LHCN-M2 (cell line): Measurements from ENCODE around the gene MAGI2. TPM values are rescaled to one million over a fixed set of nuclear protein-coding genes. Genes with fewer than 3 reads are reported as not detected.
"Not testable (repeated sequence)": the region's sequence is repeated elsewhere in the genome, so short reads cannot be mapped to it uniquely, and the experiment has no call there.

ENCODE experiments used
- DNase-seq: peaks from one replicate; pipeline ENCODE4 v3.0.0-alpha.2; 2012; ENCODE audit warnings: low read depth
- total RNA-seq: library from RNA; depleted of rRNA; stranded (reverse); fragments of >200 nt; gene quantifications from 2 replicates; pipeline ENCODE4 v1.2.3, GENCODE V29; 2014

The MAGI2 gene
- total RNA-seq, 1 experiment from 2014 or later: 3.6 TPM

- no peak for DNase-seq
Observed at GRCh38 chr7:78649976-78650375, 803.5 kb downstream of the MAGI2 start.

- no peak for DNase-seq
Observed at GRCh38 chr7:78649236-78649635, 804.2 kb downstream of the MAGI2 start.

GRCh38 chr7:78642751-78643150 is 810.7 kb downstream of the MAGI2 start:
- peak; percentile 8 for DNase-seq

- no peak for DNase-seq
Observed at GRCh38 chr7:78638364-78638763, 815.1 kb downstream of the MAGI2 start.

GRCh38 chr7:78636727-78637126 is 816.7 kb downstream of the MAGI2 start:
- no peak for DNase-seq

- DNase-seq: no peak
Observed at GRCh38 chr7:78635026-78635793, 818.3 kb downstream of the MAGI2 start.

GRCh38 chr7:78634093-78634492 is 819.4 kb downstream of the MAGI2 start:
- DNase-seq: no peak

- DNase-seq: no peak
Observed at GRCh38 chr7:78620920-78621319, 832.5 kb downstream of the MAGI2 start.

- DNase-seq: no peak
Observed at GRCh38 chr7:78616539-78616938, 836.9 kb downstream of the MAGI2 start.

- no peak for DNase-seq
Observed at GRCh38 chr7:78609281-78609680, 844.2 kb downstream of the MAGI2 start.

GRCh38 chr7:78607099-78607498 is 846.4 kb downstream of the MAGI2 start:
- DNase-seq: peak; percentile 30

- peak; percentile 52 for DNase-seq
Observed at GRCh38 chr7:78605119-78605518, 848.3 kb downstream of the MAGI2 start.

- peak; percentile 40 for DNase-seq
Observed at GRCh38 chr7:78601728-78602127, 851.7 kb downstream of the MAGI2 start.

GRCh38 chr7:78594156-78594555 is 859.3 kb downstream of the MAGI2 start:
- peak; percentile 10 for DNase-seq

GRCh38 chr7:78588393-78588792 is 865.1 kb downstream of the MAGI2 start:
- no peak for DNase-seq

- DNase-seq: peak; percentile 36
Observed at GRCh38 chr7:78587443-78588044, 865.9 kb downstream of the MAGI2 start.

- no peak for DNase-seq
Observed at GRCh38 chr7:78585980-78586379, 867.5 kb downstream of the MAGI2 start.

GRCh38 chr7:78578686-78579085 is 874.8 kb downstream of the MAGI2 start:
- no peak for DNase-seq

- not testable (repeated sequence) for DNase-seq
Observed at GRCh38 chr7:78577174-78577952, 876.1 kb downstream of the MAGI2 start.

GRCh38 chr7:78576236-78576635 is 877.2 kb downstream of the MAGI2 start:
- peak; percentile 74 for DNase-seq

GRCh38 chr7:78571292-78571691 is 882.2 kb downstream of the MAGI2 start:
- no peak for DNase-seq

GRCh38 chr7:78568690-78569089 is 884.8 kb downstream of the MAGI2 start:
- no peak for DNase-seq
